Tibial nerve (tissue), 4 donors: ENCODE results near the gene EXD3. TPM values are rescaled to one million over a fixed set of nuclear protein-coding genes. Genes with fewer than 3 reads are reported as not detected.

ENCODE experiments used
- DNase-seq, 2 donors: peaks; one replicate each; pipeline ENCODE4 v3.0.0-alpha.2; 2019; ENCODE audit warnings: low spot score in 2 of 2
- H3K27ac ChIP-seq, 4 donors: fragments of 200-600 bp; sonication (generic) in 3 of 4; one replicate each; pipeline ENCODE4 v1.5.1; 2017 to 2019; ENCODE audit warnings: mild to moderate bottlenecking in 1 of 4
- H3K27me3 ChIP-seq, 2 donors: fragments of 200-600 bp; sonication (generic) in 1 of 2; one replicate each; pipeline versions ENCODE4 v1.5.1 to v1.6.0; 2017 to 2019
- H3K36me3 ChIP-seq, 3 donors: fragments of 200-600 bp; sonication (generic); one replicate each; pipeline ENCODE4 v1.5.1; 2018 to 2019
- H3K4me1 ChIP-seq, 4 donors: fragments of 200-600 bp; sonication (generic) in 3 of 4; one replicate each; pipeline ENCODE4 v1.5.1; 2017 to 2019
- H3K4me3 ChIP-seq, 4 donors: fragments of 200-600 bp; sonication (generic) in 3 of 4; one replicate each; pipeline ENCODE4 v1.5.1; 2017 to 2019; ENCODE audit warnings: mild to moderate bottlenecking in 1 of 4, moderate library complexity in 1 of 4
- H3K9me3 ChIP-seq, 4 donors: fragments of 200-600 bp; sonication (generic) in 3 of 4; one replicate each; pipeline ENCODE4 v1.5.1; 2017 to 2019
- EP300 ChIP-seq, 2 donors: sonication (generic); formaldehyde crosslinking; IDR thresholded peaks; one replicate each; pipeline ENCODE4 v1.6.1; 2017; ENCODE audit warnings: antibody characterized with exemption in 2 of 2, mild to moderate bottlenecking in 1 of 2
- POLR2A ChIP-seq, 2 donors: fragments of 450-650 bp; IDR thresholded peaks; one replicate each; pipeline ENCODE4 v1.6.1; 2017; ENCODE audit warnings: antibody characterized with exemption in 2 of 2, mild to moderate bottlenecking in 2 of 2, moderate library complexity in 2 of 2
- WGBS, 2 donors: methylation state at CpG; one replicate each; pipeline ENCODE4 v1.1.5; 2018; 5-methylcytosine and 5-hydroxymethylcytosine counted together
- total RNA-seq, 4 donors: library from RNA; depleted of rRNA; stranded (reverse); fragments of >200 nt; gene quantifications; one replicate each; pipeline ENCODE4 v1.1.0, GENCODE V29; 2016
- TF ChIP-seq, protein P1 (sequence below), 5 experiments: fragments of 200-600 bp in 3 of 5; fragments of 450-650 bp in 2 of 5; sonication (generic) in 3 of 5; IDR thresholded peaks; one replicate each; pipeline ENCODE4 v1.5.1; 2016 to 2019; ENCODE audit warnings: antibody characterized with exemption in 5 of 5, mild to moderate bottlenecking in 3 of 5, moderate library complexity in 2 of 5

EXD3 gene
- total RNA-seq, 4 donors from 2014 or later, result 27.6 to 99.9 (median 55.2) TPM

DNA sequence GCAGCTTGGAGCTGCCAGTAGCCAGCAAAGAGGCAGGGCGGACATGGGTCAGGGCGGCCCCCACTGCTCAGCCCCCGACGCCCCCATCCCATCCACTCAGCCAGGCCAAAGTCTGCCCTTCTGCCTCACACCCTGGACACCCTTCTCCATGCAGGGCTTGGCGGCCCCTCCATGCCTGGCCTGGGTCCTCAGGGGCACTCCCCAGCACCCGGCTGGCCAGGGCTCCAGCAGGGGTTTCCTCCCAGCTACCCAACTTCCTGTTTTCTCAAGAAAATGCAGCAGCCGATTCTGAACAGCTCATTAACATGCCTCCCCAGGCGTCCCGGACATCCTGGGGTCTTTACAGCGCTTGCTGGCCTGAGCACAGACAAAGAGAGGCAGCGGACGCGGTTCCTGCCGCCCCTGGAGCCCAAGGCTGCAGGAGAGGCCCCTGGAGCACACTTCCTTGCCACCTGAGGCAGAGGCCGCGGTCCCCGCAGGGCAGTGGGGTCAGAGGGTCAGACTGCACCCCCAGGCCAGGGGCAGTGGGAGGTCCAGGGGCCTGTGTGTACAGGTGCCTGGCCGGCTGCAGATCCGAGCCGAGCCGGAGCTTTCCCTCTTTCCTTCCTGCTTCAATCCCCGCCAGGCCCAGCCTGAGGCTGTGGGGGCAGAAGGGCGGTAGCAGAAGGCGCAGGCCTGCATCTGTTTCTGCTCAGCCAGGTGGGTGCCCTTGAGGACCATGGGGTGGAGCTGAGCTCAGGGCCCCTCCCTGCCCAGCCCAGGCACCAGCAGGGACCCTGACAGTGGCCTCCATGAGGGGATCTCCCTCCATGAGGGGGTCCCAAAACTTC, 102.2 kb downstream of the EXD3 start:
- no peak for DNase-seq
- WGBS, 2 donors, result 60 to 79% methylated on average over 8 to 15 of the region's 24 CpGs

DNA sequence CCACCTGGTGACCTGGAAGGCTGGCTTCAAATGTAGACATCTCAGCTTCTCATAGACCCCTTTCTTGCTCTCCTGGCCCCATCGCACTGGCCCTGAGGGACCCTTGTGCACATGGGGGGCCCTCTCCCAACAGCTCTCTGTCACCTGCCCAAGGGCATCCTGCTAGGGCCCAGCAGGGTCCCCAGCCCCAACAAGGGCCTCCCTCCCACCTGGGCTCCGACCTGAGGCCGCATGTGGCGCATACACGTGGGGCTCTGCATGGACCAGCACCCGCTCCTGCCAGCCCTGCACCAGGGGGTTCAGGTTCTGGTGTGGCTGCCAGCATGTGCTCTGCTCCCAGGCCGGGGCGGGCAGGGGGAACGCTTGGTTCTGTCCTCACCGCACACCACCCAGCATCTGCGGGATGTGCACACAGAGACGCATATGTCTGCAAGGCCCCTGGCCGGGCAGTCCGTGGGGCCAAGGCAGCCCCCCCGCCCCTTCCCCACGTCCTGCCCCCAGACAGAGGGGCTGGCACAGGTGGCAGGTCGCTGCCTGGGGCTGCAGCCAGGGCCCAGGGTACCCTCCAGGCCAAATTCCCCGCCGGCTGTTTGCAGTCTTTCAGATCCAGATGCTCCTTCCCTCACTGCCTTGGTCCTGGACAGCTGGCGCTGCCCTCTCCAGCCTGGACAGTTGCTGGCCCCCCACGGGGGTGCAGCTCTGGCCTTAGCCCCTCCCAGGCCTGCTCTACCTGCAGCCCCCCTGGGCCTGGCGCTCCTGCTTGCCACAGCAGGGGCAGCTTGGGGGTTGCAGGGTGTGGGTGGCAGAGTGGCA, 103.0 kb downstream of the EXD3 start:
- no peak for TF ChIP-seq POLR2A (IDR thresholded peaks at IDR 0.05)
- TF ChIP-seq, protein P1, sequence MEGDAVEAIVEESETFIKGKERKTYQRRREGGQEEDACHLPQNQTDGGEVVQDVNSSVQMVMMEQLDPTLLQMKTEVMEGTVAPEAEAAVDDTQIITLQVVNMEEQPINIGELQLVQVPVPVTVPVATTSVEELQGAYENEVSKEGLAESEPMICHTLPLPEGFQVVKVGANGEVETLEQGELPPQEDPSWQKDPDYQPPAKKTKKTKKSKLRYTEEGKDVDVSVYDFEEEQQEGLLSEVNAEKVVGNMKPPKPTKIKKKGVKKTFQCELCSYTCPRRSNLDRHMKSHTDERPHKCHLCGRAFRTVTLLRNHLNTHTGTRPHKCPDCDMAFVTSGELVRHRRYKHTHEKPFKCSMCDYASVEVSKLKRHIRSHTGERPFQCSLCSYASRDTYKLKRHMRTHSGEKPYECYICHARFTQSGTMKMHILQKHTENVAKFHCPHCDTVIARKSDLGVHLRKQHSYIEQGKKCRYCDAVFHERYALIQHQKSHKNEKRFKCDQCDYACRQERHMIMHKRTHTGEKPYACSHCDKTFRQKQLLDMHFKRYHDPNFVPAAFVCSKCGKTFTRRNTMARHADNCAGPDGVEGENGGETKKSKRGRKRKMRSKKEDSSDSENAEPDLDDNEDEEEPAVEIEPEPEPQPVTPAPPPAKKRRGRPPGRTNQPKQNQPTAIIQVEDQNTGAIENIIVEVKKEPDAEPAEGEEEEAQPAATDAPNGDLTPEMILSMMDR (IDR thresholded peaks at IDR 0.05), result no peak
- TF ChIP-seq EP300 (IDR thresholded peaks at IDR 0.05), result no peak
- H3K9me3 ChIP-seq, result no peaks in the 10 kb centered on the region
- H3K4me3 ChIP-seq, result no peak overlapping the region
- DNase-seq, result no peak
- H3K36me3 ChIP-seq, result peaks cover 0 to 17% (median 0%) of the 10 kb centered on the region in 3 donors
- 85 to 91% methylated on average over 13 to 17 of the region's 22 CpGs for WGBS, 2 donors
- peaks cover 0 to 45% (median 19%) of the 10 kb centered on the region in 4 donors for H3K4me1 ChIP-seq
- peaks cover 0 to 29% of the 10 kb centered on the region in 2 donors for H3K27me3 ChIP-seq
- peak overlapping the region in 2 of 4 donors; percentile 72 to 83 for H3K27ac ChIP-seq

More for the DNA sequence above, 102.2 kb downstream of the EXD3 start:
- no peak overlapping the region for H3K4me3 ChIP-seq
- H3K4me1 ChIP-seq, result peaks cover 0 to 36% (median 11%) of the 10 kb centered on the region in 4 donors
- no peaks in the 10 kb centered on the region for H3K9me3 ChIP-seq
- TF ChIP-seq EP300 (IDR thresholded peaks at IDR 0.05), result no peak
- no peak for TF ChIP-seq POLR2A (IDR thresholded peaks at IDR 0.05)
- TF ChIP-seq, protein P1 (IDR thresholded peaks at IDR 0.05), result no peak
- H3K36me3 ChIP-seq, result peaks cover 0 to 17% (median 0%) of the 10 kb centered on the region in 3 donors
- H3K27ac ChIP-seq, result peak overlapping the region in 1 of 4 donors; percentile 16
- H3K27me3 ChIP-seq, result peaks cover 0 to 21% of the 10 kb centered on the region in 2 donors

DNA sequence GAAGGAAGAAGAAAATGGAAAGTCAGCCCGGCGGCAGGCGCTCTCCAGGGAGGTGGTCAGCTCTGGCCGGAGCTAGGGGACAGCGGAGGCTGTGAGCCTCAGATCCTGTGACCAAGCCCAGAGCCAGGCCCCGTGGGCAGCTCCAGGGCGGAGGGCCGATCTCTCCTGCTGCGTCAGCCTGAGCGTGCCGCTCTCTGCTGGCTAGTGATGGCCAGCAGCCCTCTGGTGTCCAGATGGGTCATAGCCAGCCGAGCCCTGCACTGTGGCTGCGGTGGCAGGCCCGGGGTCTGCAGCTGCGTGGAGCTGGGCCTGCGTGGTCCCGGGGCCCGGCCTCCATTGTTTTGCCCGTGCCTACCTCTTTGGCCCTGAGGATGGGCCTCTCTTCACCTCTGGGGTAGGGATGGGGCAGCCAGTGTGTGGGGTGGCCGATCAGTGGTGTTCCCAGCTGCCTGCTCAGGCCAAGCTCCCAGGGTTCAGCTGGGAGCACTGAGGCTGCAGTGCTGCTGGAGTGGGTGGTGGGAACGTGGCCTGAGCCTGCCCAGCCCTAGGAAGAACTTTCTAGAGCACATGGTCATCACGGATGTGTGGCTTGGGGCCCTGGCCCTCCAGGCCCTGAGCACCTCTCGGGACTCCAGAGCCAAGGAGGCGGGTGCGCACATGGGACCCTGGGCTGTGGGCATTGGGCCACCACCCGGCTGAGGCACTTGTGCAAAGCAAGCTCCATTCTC, 103.8 kb downstream of the EXD3 start:
- DNase-seq, result no peak
- H3K27ac ChIP-seq, result peak overlapping the region in 3 of 4 donors; percentile 30 to 83 (median 72)
- peaks cover 0 to 52% (median 25%) of the 10 kb centered on the region in 4 donors for H3K4me1 ChIP-seq

DNA sequence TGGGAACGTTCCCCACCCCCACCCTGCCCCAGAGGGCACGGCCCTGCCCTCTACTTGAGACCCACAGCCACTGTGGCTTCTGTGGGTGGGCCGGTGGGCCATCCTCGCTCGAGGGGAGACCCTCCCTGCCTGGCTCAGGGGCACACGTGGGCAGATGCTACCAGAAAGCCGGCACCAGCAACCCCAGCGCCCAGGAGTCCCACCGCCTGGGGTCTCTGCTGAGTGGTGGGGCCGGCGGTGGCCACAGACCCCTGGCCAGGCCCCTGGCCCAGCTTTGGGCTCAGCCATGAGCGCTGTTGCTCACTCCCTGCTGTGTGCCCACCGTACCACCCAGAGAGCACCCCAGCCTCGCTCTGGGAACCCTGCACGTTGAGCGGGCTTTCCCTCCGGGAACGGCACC, 104.4 kb downstream of the EXD3 start:
- H3K27me3 ChIP-seq, result peaks cover 0 to 36% of the 10 kb centered on the region in 2 donors
- no peak overlapping the region for H3K4me3 ChIP-seq
- TF ChIP-seq EP300 (IDR thresholded peaks at IDR 0.05), result no peak
- no peak for TF ChIP-seq POLR2A (IDR thresholded peaks at IDR 0.05)
- TF ChIP-seq, protein P1 (IDR thresholded peaks at IDR 0.05), result no peak
- H3K9me3 ChIP-seq, result no peaks in the 10 kb centered on the region
- peaks cover 0 to 52% (median 25%) of the 10 kb centered on the region in 4 donors for H3K4me1 ChIP-seq
- 45 to 59% methylated on average over 11 to 18 of the region's 18 CpGs for WGBS, 2 donors
- peaks cover 0 to 17% (median 0%) of the 10 kb centered on the region in 3 donors for H3K36me3 ChIP-seq
- H3K27ac ChIP-seq, result peak overlapping the region; percentile 22 to 83 (median 51)
- DNase-seq, result no peak

More for the DNA sequence above, 103.8 kb downstream of the EXD3 start:
- no peak overlapping the region for H3K4me3 ChIP-seq
- peaks cover 0 to 17% (median 0%) of the 10 kb centered on the region in 3 donors for H3K36me3 ChIP-seq
- peaks cover 0 to 36% of the 10 kb centered on the region in 2 donors for H3K27me3 ChIP-seq
- TF ChIP-seq, protein P1 (IDR thresholded peaks at IDR 0.05), result peak in 3 of 5 experiments; percentile 35 to 70 (median 51)
- no peak for TF ChIP-seq POLR2A (IDR thresholded peaks at IDR 0.05)
- TF ChIP-seq EP300 (IDR thresholded peaks at IDR 0.05), result peak; percentile 48 to 62
- no peaks in the 10 kb centered on the region for H3K9me3 ChIP-seq
- WGBS, 2 donors, result 51 to 73% methylated on average over 19 to 20 of the region's 26 CpGs
